GM19372 (cell line): ENCODE results near the gene GRID1.
"Not testable (repeated sequence)": the region's sequence is repeated elsewhere in the genome, so short reads cannot be mapped to it uniquely, and the experiment has no call there.

Source experiments
- ATAC-seq: cut with Tn5 transposase; IDR thresholded peaks from one replicate; pipeline ENCODE4 v1.9.1; 2021; ENCODE audit warnings: mild to moderate bottlenecking, low read depth, moderate library complexity; ENCODE audit not compliant: unreplicated experiment

GRID1 gene

GRCh38 chr10:85995791-85996190 is 370.8 kb downstream of the GRID1 start:
- no peak for ATAC-seq

- ATAC-seq, result no peak
Measured at GRCh38 chr10:85993840-85994507, 372.6 kb downstream of the GRID1 start.

- ATAC-seq, result no peak
Measured at GRCh38 chr10:85993140-85993539, 373.5 kb downstream of the GRID1 start.

- ATAC-seq, result no peak
Measured at GRCh38 chr10:85992324-85992723, 374.3 kb downstream of the GRID1 start.

- ATAC-seq, result no peak
Measured at GRCh38 chr10:85986777-85987176, 379.8 kb downstream of the GRID1 start.

- ATAC-seq, result no peak
Measured at GRCh38 chr10:85983051-85983450, 383.5 kb downstream of the GRID1 start.

GRCh38 chr10:85979598-85979997 is 387.0 kb downstream of the GRID1 start:
- ATAC-seq, result no peak

- ATAC-seq, result no peak
Measured at GRCh38 chr10:85978566-85979358, 387.8 kb downstream of the GRID1 start.

- no peak for ATAC-seq
Measured at GRCh38 chr10:85977642-85978041, 389.0 kb downstream of the GRID1 start.

GRCh38 chr10:85976267-85976793 is 390.3 kb downstream of the GRID1 start:
- no peak for ATAC-seq

- no peak for ATAC-seq
Measured at GRCh38 chr10:85971494-85971893, 395.1 kb downstream of the GRID1 start.

- no peak for ATAC-seq
Measured at GRCh38 chr10:85967594-85967993, 399.0 kb downstream of the GRID1 start.

GRCh38 chr10:85961479-85962067 is 405.0 kb downstream of the GRID1 start:
- no peak for ATAC-seq

GRCh38 chr10:85961073-85961472 is 405.5 kb downstream of the GRID1 start:
- ATAC-seq, result no peak

- no peak for ATAC-seq
Measured at GRCh38 chr10:85959239-85959638, 407.4 kb downstream of the GRID1 start.

GRCh38 chr10:85950921-85951320 is 415.7 kb downstream of the GRID1 start:
- no peak for ATAC-seq

- ATAC-seq, result peak; percentile 82
Measured at GRCh38 chr10:85946713-85947326, 419.8 kb downstream of the GRID1 start.

- ATAC-seq, result no peak
Measured at GRCh38 chr10:85936161-85936560, 430.4 kb downstream of the GRID1 start.

- ATAC-seq, result no peak
Measured at GRCh38 chr10:85934586-85934985, 432.0 kb downstream of the GRID1 start.

- not testable (repeated sequence) for ATAC-seq
Measured at GRCh38 chr10:85929993-85930392, 436.6 kb downstream of the GRID1 start.
